NCI-H510A (cell line): Measurements from ENCODE around the gene SDE2.
A peak's percentile ranks its signal among the peaks of the same experiment; 100 is the strongest.
"Not testable (repeated sequence)": the region's sequence is repeated elsewhere in the genome, so short reads cannot be mapped to it uniquely, and the experiment has no call there.

Experiments used
- DNase-seq: peaks from one replicate; lab custom pipeline; 2025; lab: John Stamatoyannopoulos, UW

Gene SDE2

DNA sequence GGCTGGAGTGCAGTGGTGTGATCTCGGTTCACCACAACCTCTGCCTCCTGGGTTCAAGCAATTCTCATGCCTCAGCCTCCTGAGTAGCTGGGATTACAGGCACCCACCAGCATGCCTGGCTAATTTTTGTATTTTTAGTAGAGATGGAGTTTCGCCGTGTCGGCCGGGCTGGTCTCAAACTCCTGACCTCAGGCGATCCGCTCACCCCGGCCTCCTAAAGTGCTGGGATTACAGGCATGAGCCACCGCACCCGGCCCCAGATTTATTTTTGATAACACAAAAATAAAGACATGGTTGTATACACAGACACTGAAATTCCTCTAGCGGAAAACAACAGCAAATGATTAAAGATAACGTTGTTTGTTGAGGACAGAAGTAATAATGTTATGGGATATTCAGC lies 24.0 kb downstream of the SDE2 start:
- not testable (repeated sequence) for DNase-seq

DNA sequence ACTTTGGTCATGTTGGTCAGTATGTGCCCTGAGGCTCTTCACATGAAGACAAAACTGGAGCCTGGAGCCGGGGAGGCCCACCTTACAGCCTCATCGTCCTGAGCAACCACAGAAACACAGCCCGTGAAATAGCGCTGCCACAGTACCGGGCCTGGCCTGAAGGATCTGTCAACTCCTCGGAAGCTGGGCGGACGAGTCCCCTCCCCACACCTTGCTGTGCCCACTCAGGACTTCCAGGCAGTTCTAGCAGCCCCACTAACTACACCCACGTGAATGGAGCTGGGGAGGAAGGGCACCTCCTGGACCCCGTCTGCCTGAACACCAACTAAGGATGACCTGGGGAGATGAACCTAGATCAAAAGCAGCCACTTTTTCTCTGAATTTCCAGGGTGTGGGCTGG lies 24.7 kb downstream of the SDE2 start:
- DNase-seq, result no peak

DNA sequence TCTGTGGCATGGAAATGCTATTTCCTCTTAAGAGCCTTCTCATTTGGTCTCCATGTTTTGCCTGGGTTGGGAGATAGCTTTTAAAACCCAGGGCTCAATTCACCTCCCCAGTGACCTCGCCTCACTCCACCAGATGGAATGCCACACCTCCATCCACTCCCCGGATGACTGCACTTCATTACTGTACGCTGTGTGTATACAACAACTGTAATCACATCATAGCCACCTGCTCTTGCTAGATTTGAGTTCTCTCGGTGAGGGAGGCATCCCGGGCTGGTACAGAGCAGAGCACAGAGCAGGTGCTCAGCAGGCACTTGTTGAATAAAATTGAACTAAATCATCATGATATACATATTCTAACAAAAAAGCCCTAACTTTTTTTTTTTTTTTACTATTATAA lies 26.0 kb downstream of the SDE2 start:
- DNase-seq, result peak; percentile 85

DNA sequence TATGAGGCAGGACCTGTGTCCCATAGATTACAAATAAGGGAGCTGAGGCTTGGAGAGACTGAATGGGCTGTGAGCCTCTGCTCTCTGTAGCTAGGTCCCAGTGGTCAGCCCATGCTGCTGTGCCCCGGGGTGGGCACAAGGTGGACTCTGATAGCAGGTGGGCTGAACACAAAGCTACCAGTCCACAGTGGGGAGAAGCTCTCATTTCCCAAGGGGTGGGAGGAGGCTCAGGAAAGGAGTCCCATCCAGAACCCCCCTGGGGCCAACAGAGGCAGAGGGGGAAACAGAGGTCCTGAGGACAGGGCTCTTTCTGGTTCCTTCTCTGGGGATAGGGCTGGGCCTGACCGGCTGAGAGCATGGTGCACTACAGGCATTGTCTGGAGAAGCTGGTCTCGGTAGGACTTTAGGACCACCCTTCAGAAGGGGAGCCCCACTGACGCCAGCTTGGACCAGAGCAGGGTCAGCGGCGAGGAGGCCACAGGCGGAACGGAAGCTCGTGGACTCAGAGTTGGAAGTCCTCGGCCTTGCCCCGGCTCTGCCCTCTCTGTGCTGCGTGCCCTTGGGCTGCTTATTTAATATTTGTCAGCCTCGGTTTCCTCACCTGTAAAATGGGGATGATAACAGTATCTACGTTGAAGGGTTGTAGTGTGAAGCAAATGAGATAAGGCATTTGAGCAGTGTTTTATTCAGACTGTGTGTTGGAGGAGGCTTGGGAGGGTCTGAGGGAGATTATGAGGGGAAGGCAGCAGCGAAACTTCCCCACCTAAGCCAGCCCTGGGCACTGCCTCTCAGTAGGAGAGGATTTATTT lies 26.6 kb downstream of the SDE2 start:
- no peak for DNase-seq

DNA sequence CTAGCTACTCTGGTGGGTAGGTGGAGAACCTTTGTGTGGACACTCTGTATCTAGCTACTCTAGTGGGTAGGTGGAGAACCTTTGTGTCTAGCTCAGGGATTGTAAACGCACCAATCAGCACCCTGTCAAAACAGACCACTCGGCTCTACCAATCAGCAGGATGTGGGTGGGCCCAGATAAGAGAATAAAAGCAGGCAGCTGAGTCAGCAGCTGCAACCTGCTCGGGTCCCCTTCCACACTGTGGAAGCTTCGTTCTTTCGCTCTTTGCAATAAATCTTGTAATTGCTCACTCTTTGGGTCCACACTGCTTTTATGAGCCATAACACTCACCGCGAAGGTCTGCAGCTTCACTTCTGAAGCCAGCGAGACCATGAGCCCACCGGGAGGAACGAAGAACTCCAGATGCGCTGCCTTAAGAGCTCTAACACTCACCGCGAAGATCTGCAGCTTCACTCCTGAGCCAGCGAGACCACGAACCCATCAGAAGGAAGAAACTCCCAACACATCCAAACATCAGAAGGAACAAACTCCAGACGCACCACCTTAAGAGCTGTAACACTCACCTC lies 28.5 kb downstream of the SDE2 start:
- not testable (repeated sequence) for DNase-seq

DNA sequence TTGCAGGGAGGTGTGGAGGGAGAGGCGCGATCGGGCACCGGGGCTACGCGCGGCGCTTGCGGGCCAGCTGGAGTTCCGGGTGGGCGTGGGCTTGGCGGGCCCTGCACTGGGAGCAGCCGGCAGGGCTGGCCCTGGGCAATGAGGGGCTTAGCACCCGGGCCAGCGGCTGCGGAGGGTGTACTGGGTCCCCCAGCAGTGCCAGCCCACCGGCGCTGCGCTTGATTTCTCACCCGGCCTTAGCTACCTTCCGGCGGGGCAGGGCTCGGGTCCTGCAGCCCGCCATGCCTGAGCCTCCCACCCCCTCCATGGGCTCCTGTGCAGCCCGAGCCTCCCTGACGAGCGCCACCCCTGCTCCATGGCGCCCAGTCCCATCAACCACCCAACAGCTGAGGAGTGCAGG lies 29.4 kb downstream of the SDE2 start:
- DNase-seq, result not testable (repeated sequence)

DNA sequence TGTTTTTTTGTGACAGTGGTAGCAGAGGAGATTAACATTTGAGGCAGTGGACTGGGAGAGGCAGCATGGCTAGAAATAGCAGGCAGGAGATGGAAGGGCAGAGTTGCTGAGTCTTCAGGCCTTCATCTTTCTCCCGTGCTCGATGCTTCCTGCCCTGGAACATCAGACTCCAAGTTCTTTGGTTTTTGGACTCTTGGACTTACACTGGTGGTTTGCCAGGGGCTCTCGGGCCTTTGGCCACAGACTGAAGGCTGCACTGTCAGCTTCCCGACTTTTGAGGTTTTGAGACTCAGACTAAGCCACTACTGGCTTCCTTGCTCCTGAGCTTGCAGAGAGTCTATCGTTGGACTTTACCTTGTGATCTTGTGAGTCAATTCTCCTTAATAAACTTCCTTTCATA lies 33.9 kb downstream of the SDE2 start:
- DNase-seq, result no peak

DNA sequence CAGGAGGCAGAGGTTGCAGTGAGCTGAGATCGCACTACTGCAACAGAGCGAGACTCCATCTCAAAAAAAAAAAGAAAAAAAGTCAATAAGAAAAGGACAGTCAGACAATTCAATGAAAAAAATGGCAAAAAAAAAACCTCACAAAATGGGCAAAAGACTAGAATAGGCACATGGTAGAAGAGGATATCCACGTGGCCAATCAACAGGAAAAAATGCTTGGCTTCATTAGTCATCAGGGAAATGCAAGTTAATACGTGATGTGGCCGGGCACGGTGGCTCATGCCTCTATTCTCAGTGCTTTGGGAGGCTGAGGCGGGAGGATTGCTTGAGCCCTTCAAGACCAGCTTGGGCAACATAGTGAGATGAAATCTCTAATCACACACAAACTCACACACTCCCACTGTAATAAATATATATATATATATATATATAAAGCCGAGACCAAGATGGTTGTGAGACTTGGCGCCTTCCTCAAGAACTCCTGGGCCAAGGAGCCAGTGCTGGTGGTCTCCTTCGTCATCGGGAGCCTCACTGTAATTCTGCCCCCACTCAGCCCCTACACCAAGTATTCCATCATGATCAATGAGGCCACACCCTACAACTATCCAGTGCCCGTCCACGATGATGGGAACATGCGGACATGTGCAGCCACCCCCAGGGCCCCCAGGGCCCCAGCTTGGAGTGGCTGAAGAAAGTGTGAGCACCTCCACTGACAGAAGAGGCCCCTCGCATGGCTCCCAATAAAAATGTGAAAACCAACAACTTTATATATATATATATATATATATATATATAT lies 35.2 kb downstream of the SDE2 start:
- no peak for DNase-seq

DNA sequence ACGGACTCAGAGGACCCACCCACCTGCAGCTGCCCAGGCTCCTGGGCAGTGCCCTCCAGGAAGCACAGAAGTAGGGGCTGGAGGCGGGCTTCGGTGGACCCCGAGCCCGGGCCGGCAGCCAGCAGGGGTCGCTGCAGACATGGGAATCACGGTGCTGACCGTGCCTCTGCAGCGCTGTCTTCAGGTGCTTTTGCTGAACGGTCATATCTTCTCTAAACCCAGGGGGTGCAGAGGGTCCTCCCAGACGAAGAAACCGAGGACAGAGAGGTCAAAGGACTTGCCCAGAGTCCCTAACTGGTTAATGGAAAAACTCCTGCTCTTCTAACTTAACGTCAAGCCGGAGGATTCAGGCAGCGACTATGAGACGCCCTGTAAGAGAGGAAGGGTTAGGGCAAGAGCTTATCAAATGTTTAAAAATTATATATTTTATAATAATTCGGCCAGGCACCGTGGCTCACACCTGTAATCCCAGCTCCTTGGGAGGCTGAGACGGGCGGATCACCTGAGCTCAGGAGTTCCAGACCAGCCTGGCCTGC lies 36.6 kb downstream of the SDE2 start:
- no peak for DNase-seq

DNA sequence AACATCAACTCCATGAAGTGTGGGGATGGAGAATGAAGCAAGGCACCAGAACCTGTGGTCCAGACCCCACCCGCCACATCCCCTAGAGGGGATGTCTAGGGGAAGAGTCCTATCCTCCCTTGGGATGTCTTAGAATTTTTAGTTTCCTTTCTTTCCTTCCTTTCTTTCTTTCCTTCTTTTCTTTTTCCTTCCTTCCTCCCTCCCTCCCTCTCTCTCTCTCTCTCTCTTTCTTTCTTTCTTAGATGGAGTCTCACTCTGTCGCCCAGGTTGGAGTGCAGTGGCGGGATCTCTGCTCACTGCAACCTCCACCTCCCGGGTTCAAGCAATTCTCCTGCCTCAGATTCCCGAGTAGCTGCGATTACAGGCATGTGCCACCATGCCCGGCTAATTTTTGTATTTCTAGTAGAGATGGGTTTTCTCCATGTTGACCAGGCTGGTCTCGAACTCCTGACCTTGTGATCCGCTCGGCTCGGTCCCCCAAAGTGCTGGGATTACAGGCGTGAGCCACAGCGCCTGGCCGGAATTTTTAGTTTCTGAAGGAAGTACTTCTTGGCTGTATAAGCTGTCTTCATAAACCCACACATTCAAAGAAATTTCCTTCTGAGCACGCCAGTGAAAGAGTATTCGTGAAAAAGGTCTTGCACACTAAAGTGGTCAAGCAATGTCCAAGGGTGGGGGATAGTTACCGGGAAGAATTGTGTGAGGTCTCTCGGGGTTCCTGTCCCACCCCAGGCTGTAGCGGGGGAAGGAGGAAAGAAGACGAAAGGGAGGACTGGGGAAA lies 37.3 kb downstream of the SDE2 start:
- DNase-seq, result no peak

DNA sequence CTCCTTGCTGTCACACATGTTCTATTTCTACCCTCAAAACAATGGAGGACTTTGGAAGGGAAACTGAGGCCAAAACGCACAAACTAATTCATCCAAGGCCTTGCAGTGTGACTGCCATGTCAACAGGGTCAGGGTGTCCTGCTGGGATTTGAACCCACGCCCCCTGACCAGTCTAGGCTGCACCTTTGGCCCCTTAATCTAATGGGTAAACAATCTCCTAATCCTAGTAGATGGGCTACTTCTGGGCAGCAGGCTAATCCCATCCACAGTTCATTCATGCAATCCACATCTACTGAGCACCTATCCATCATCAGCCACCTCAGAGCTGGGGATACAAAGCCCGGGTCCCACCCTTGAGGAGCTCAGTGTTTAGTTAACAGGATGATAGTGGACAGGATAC lies 41.1 kb downstream of the SDE2 start:
- DNase-seq, result no peak

DNA sequence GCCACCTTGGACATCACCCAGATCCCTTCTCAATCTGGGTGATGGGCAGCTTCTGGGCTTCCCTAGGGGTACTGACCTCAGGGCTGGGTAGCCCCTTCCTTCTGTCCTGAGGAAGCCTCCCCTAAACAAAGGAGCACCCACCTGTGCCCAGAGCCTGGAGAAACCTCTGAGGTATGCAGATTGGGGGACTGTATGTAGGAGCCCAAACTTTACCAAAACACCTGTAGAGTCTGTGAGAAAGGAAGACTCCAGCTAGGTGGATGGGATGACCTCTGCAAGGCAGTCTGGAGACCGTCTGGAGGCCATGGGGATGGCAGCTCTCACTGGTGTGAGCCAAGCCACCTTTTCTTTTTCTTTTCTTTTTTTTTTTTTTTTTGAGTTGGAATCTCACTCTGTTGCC lies 44.4 kb downstream of the SDE2 start:
- DNase-seq, result no peak

DNA sequence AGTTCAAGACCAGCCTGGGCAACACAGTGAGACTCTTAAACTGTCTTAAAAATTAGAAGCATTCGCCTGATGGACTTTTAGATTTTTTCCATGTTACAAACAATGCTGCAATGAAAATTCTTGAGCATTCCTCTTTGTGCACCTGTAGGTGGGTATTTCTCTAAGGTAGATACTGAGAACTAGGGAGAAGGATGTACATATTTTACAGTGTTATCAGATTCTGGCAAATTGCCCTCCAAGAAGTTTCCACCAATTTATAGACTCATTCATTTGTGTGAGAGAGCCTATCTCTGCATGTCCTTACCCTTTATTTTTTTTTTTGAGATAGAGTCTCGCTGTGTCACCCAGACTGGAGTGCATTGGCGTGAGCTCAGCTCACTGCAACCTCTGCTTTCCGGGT lies 45.8 kb downstream of the SDE2 start:
- no peak for DNase-seq

DNA sequence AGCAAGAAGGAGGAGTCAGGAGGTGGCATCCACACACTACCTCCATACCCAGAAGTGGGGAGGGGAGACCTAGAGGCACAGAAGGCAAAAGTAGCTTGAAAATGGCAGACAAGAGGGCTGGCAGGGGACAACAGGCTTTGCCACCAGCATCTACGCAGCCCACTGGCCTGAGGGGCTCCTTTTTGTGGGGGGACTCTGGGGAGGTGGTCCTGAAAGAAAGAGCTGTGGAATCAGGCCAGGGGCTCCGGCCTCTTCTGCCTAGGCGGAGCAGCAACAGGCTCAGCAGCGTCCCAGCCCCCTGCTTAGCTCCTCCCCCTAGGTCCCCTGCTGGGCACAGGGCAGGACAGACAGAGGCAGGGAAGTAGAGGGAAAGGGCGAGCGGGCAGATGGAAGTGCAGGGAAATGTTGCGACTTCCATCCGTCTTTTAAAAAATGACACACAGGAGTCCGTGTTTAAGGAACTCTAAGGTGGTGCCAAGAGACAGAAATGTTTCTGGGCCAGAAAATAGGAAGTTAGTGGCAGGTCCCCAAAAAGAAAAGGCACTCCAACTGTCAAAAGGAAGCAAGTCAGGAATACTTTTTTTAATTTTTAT lies 48.1 kb downstream of the SDE2 start:
- DNase-seq, result no peak

DNA sequence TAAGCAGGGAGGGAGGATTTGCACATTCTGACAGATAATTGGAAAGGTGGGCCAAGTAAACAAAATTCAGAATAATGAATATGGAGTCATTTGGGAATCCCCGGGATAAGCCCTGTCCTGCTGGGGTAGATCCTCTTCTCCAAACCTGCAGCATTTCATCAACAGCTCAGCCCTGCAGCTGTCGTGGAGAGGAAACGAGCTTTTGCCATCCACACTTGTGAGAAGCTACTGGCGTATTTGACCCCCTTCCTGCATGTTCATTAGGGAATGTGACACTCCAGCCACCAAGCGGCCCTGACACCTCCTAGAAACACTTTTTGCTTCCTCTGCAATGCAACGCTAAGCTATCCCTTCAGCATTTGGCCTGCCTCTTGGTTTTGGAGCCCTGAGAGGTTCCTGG lies 50.1 kb downstream of the SDE2 start:
- no peak for DNase-seq

DNA sequence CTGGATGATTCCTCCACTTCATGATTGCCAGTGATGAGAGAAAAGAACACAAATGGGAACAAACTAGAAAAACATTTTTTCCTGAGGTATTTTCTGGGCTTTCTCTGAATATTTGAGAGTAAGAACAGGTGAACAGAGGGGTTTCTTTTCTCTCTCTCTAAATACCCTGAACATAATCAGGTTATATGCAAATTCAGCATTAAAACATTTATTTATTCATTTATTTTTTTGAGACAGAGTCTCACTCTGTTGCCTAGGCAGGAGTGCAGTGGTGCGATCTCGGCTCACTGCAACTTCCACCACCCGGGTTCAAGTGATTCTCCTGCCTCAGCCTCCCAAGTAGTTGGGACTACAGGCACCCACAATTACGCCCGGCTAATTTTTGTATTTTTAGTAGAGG lies 52.3 kb downstream of the SDE2 start:
- no peak for DNase-seq

DNA sequence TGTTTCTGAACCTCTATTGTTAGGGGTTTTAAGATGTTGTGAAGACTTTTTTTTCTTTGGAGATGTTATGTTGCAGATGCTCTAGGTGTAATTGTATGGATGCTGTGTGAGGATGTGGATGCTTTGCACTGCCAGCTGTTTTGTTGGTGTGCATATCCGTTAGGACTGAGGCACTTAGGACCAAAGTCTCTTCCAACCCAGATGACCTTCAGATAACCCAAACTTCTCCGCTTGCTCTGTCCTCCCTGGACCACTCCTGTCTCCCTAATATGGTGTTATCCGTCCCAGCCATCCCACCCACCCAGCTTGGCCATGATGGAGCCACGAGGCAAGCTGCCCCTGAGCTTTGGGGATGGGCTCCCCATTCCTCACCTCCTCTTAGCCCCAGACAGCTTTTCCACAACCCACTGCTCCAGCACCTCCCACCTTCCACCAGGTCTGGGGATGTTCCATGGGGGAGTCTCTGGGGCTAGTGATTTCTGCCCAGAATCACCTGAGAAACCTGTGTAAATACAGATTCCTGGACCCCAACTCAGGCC lies 53.0 kb downstream of the SDE2 start:
- DNase-seq, result no peak

DNA sequence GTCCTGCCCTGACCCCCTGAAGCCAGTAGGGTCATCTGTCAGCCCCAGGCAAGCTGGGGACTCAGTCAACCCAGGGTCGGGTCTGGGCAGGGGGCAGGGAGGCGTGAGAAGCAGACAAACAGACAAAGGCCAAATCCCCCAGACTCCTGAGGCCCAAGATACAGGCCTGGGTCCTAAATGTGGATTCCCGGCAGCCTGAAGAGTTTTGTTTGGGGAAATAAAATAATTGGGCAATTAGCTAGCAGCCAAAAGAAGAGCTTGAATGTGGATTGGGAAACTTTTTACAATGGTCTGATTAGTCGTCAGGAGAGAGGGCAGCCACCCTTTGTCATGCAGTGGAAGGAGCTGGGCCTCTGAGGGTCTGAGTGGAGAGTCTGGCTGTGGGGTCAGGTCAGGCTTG lies 53.6 kb downstream of the SDE2 start:
- DNase-seq, result no peak

DNA sequence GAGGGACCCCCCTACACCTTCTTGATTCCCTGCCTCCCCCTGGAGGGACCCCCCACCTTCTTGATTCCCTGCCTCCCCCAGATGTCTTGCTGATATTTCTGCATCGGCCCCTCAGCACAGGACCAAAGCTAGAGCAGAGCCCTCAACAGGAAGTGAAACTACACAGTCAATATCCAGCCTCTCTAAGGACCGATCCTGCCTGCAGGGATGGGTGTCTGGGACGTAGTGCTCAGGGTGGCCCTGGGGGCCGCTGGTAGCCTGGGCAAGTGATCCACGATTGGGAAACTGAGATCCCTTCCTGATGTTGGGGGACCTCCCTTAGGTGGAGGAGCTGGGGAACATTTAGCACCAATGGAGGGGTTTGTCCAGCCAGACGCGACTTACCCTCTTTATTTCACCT lies 54.2 kb downstream of the SDE2 start:
- DNase-seq, result no peak

DNA sequence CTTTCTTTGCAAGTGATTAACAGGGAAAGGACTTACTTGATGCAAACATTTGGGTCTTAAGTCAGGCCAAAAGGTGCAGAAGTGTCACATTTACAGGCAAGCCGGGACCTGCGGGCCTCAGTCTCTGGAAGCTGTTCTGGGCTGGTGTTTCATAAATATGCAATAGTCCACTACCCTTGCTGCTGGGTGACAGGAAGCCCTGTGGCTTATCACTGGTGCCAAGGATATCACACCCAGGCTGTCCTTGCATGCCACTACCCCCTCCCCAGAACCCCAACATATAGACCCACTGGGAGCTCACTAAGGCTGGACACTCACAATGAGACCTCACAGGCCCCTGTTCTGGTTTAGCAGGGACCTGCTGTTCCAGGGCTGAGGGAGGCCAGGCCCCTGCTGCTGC lies 54.8 kb downstream of the SDE2 start:
- no peak for DNase-seq

DNA sequence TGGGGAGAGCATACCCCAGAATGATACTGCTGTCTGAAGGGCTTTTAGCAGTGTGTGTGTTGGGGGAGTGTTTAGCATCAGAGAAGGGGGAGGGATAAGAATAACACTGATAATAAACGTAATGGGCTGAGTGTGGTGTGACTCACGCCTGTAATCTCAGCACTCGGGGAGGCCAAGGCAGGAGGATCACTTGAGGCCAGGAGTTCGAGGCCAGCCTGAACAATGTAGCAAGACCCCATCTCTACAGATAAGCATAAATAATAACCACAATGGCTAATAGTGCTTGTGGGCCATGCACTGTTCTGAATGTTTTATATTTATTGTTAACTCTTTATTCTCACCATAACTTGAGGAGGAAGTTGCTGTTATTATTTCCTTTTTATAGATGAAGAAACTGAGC lies 55.6 kb downstream of the SDE2 start:
- no peak for DNase-seq

DNA sequence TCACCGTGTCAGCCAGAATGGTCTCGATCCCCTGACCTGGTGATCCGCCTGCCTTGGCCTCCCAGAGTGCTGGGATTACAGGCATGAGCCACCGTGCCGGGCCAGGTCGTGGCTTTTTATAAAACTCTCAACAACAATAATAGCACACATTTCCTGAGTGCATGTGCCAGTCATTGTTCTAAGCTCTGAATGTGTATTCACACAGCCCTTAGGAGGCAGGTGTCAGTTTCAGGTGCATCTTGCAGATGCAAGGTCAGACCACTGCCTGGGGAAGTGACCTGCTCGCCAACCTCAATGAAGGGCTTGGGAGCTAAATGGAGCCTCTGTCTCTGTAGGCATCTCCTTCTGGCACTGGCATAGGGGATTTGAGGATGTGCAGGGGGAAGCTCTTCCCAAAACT lies 56.6 kb downstream of the SDE2 start:
- no peak for DNase-seq
